DOHH2 (cell line): ENCODE results near the gene CBLN1.

Experiments used
- H3F3A ChIP-seq: fragments of 200-600 bp; sonication (generic), shearing (Covaris generic); 2 replicates; pipeline ENCODE4 v1.6.0; 2016; ENCODE audit warnings: antibody characterized with exemption, mild to moderate bottlenecking; ENCODE audit not compliant: control insufficient read depth, insufficient read depth
- H3K27ac ChIP-seq: fragments of 200-600 bp; sonication (generic); 2 replicates; pipeline ENCODE4 v1.5.1; 2014; ENCODE audit warnings: low read depth, mild to moderate bottlenecking, low read length, moderate library complexity
- H3K27me3 ChIP-seq: fragments of 200-600 bp; sonication (generic); 2 replicates; pipeline ENCODE4 v1.6.1; 2014; ENCODE audit warnings: mild to moderate bottlenecking, low read length, mixed read lengths; ENCODE audit not compliant: control insufficient read depth
- H3K36me3 ChIP-seq: fragments of 200-600 bp; sonication (generic); 2 replicates; pipeline ENCODE4 v1.6.1; 2014; ENCODE audit warnings: mild to moderate bottlenecking, low read length, moderate library complexity, mixed read lengths; ENCODE audit not compliant: control insufficient read depth
- H3K4me1 ChIP-seq: fragments of 200-600 bp; sonication (generic); 2 replicates; pipeline ENCODE4 v1.6.1; 2014; ENCODE audit warnings: mild to moderate bottlenecking, low read length, mixed read lengths; ENCODE audit not compliant: control insufficient read depth
- H3K4me2 ChIP-seq: fragments of 200-600 bp; sonication (generic); 2 replicates; pipeline ENCODE4 v1.6.0; 2014; ENCODE audit warnings: mild to moderate bottlenecking, low read length, moderate library complexity
- H3K4me3 ChIP-seq: fragments of 200-600 bp; sonication (generic); 2 replicates; pipeline ENCODE4 v1.5.1; 2014; ENCODE audit warnings: mild to moderate bottlenecking, low read length, mixed read lengths
- H3K79me2 ChIP-seq: fragments of 200-600 bp; sonication (generic); 2 replicates; pipeline ENCODE4 v1.6.1; 2014; ENCODE audit warnings: mild to moderate bottlenecking, low read length, mixed read lengths; ENCODE audit not compliant: control insufficient read depth
- H3K9me2 ChIP-seq: fragments of 200-600 bp; sonication (generic); replicated peaks from 2 replicates; pipeline ENCODE4 v1.6.1; 2014; ENCODE audit warnings: mild to moderate bottlenecking, low read length, mixed read lengths; ENCODE audit not compliant: control insufficient read depth
- H3K9me3 ChIP-seq: fragments of 200-600 bp; sonication (generic); 2 replicates; pipeline ENCODE4 v1.6.1; 2014; ENCODE audit warnings: antibody characterized with exemption, low read length, mixed read lengths; ENCODE audit not compliant: control insufficient read depth, insufficient read depth
- H4K20me1 ChIP-seq: fragments of 200-600 bp; sonication (generic); 2 replicates; pipeline ENCODE4 v1.6.0; 2014; ENCODE audit warnings: low read depth, mild to moderate bottlenecking, antibody characterized with exemption, low read length, moderate library complexity; ENCODE audit not compliant: control insufficient read depth, insufficient read depth
- EZH2phosphoT487 ChIP-seq: fragments of 200-600 bp; sonication (generic); IDR thresholded peaks from 2 replicates; pipeline ENCODE4 v1.6.1; 2017; ENCODE audit warnings: borderline replicate concordance, mild to moderate bottlenecking, antibody characterized with exemption, low read length, moderate library complexity, mixed read lengths
- TF ChIP-seq, protein P1 (sequence below): fragments of 200-600 bp; sonication (generic); IDR thresholded peaks from one replicate; pipeline ENCODE4 v1.5.1; 2014; ENCODE audit warnings: antibody characterized with exemption, mild to moderate bottlenecking, low read depth, low read length; ENCODE audit not compliant: poor library complexity, severe bottlenecking

Gene CBLN1

DNA sequence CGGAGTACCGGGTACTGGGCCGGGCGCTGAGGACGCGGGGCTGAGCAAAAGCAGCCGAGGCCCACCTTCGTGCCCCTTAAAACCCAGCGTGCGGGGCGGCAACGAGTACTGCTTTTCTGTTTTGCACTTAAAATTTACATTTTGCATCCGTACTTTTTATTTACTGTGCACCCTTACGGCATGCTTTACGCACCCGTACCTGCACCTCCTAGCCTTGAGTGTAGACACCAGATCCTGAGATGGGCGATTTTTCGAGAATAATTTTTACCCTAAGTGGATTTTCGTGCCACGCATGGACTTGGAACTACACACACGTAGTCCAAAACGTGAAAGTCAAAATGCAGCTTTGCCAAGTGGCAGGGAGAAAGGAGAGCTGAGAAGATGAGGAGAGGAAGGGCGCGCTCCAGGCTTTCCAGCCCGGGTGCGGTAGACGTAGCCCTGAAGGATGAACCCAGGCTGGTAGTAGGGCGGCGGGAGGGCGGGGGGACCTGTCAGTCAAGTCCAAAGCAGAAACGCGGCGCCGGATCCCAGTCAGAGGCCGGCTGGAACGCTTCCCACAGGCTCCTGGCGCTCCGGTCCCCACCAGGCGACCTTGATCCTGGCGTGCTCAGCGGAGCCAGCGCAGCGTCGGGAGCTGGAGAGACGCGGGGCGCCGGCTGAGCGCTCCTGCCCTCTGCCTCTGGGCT, 1.2 kb upstream of the CBLN1 start:
- Histone ChIP-seq H3F3A (no peaks in the 10 kb centered on the region), H3K27me3 (peaks cover 3% of the 10 kb centered on the region), H3K9me2 (no peaks in the 10 kb centered on the region), H3K9me3 (no peaks in the 10 kb centered on the region), H3K27ac (no peak overlapping the region), H3K4me3 (no peak overlapping the region), H4K20me1 (no peaks in the 10 kb centered on the region), H3K4me1 (no peaks in the 10 kb centered on the region), H3K4me2 (peak overlapping the region; percentile 19; the same call in 1 of the 2 replicates), H3K36me3 (no peaks in the 10 kb centered on the region), H3K79me2 (no peaks in the 10 kb centered on the region)
- TF ChIP-seq EZH2phosphoT487 = no peak
- TF ChIP-seq, protein P1, sequence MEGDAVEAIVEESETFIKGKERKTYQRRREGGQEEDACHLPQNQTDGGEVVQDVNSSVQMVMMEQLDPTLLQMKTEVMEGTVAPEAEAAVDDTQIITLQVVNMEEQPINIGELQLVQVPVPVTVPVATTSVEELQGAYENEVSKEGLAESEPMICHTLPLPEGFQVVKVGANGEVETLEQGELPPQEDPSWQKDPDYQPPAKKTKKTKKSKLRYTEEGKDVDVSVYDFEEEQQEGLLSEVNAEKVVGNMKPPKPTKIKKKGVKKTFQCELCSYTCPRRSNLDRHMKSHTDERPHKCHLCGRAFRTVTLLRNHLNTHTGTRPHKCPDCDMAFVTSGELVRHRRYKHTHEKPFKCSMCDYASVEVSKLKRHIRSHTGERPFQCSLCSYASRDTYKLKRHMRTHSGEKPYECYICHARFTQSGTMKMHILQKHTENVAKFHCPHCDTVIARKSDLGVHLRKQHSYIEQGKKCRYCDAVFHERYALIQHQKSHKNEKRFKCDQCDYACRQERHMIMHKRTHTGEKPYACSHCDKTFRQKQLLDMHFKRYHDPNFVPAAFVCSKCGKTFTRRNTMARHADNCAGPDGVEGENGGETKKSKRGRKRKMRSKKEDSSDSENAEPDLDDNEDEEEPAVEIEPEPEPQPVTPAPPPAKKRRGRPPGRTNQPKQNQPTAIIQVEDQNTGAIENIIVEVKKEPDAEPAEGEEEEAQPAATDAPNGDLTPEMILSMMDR = no peak

DNA sequence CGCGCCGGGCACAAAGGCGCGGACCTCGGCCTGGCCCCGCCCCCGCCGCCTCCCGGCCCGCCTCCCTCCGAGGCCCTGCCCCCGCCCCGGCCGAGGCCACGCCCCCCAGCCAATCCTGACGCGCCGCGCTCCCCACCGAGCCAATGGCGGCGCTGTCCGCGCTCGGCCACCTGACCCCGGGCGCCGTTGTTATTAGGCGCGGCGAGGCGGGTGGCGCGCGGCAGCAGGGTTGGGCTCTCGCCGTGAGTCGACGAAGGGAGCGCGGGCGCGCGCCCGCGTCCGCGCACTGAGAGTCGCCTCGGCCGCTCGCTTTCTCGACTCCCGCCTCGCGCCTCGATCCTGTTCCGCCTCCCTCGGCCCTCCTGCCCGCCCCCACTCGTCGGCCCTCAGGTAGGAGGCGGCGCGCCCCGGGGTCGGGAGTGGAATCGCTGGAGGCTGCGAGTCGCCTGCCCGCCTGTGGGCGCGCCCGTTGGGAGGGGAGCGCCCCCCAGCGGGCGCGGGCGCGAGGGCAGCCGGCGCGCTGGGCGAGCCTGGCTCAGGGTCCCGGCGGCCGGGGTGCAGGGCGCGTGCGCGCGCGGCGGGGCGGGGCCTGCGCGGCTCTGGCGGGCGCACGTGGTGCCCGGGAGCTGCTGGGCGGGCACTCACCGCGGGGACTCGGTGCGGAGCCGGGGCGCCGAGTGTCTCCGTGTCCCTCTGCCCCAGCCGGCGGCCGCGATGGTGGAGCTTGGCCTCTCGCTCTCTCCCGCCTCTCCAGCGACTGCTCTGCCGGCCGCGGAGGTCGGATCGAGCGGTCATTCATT, 405 bp upstream of the CBLN1 start:
- H3K4me3 ChIP-seq = no peak overlapping the region
- no peaks in the 10 kb centered on the region for H3K9me2 ChIP-seq
- H3K9me3 ChIP-seq = no peaks in the 10 kb centered on the region
- H4K20me1 ChIP-seq = no peaks in the 10 kb centered on the region
- peak overlapping the region; percentile 27; the same call in 1 of the 2 replicates for H3K4me2 ChIP-seq
- H3K27ac ChIP-seq = no peak overlapping the region
- peaks cover 3% of the 10 kb centered on the region for H3K27me3 ChIP-seq
- no peaks in the 10 kb centered on the region for H3K4me1 ChIP-seq
- H3K79me2 ChIP-seq = no peaks in the 10 kb centered on the region
- no peaks in the 10 kb centered on the region for H3K36me3 ChIP-seq
- H3F3A ChIP-seq = no peaks in the 10 kb centered on the region
- TF ChIP-seq, protein P1 = no peak
- no peak for TF ChIP-seq EZH2phosphoT487

DNA sequence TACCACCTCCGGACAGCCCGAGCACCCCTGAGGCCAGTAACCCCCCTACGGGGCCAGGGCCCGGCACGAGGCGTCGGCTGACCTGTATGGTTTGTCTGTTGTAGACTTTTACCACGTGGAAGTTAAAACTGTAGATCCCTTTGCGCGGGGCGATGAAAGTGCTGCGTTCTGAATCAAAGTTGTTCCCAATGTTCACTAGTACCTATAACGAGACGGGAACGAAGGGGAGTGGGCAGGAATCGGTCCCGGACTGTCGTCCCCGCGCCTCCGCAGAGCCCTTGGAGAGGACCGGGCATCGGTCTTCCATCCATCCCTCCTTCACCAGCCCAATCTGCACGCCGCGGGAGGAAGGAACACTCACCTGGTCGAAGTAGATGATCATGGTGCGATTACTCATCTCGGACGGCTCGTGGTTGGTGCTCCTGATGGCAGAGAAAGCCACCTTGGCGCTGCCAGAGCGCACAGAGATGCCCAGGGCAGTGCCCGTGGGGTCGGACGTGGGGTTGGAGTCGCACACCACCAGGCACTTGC, 732 bp downstream of the CBLN1 start:
- Histone ChIP-seq H3K79me2 (no peaks in the 10 kb centered on the region), H3K36me3 (no peaks in the 10 kb centered on the region), H3K4me1 (no peaks in the 10 kb centered on the region), H3K4me3 (no peak overlapping the region), H3K4me2 (no peak overlapping the region), H3F3A (no peaks in the 10 kb centered on the region), H3K9me2 (no peaks in the 10 kb centered on the region), H3K27ac (no peak overlapping the region), H3K9me3 (no peaks in the 10 kb centered on the region), H4K20me1 (no peaks in the 10 kb centered on the region), H3K27me3 (peaks cover 3% of the 10 kb centered on the region)
- TF ChIP-seq, protein P1 = no peak
- TF ChIP-seq EZH2phosphoT487 = no peak
